Fibroblast of villous mesenchyme (primary cell): Measurements from ENCODE around the gene MAFG. TPM values are rescaled to one million over a fixed set of nuclear protein-coding genes. Genes with fewer than 3 reads are reported as not detected.

ENCODE experiments used
- DNase-seq: peaks from one replicate; pipeline ENCODE4 v3.0.0-alpha.2; 2010; ENCODE audit warnings: low read depth
- H3K4me3 ChIP-seq: 2 replicates; pipeline ENCODE4 v1.5.1; 2011; ENCODE audit warnings: low read depth, mild to moderate bottlenecking, low read length
- CTCF ChIP-seq: IDR thresholded peaks from 2 replicates; pipeline ENCODE4 v1.5.1; 2012; ENCODE audit warnings: low read depth, mild to moderate bottlenecking, low read length; ENCODE audit not compliant: insufficient read depth
- total RNA-seq: library from RNA; depleted of rRNA; stranded (reverse); fragments of >200 nt; gene quantifications from 2 replicates; pipeline ENCODE4 v1.2.3, GENCODE V29; 2012

The MAFG gene
- total RNA-seq, 1 donor = 23.3 TPM

GRCh38 chr17:81885454-81885853, 42.1 kb downstream of the MAFG start:
- no peak for DNase-seq
- no peak overlapping the region for H3K4me3 ChIP-seq
- no peak for TF ChIP-seq CTCF

- no peak for DNase-seq
- no peak for TF ChIP-seq CTCF
- no peak overlapping the region for H3K4me3 ChIP-seq
Measured at GRCh38 chr17:81884968-81885367, 42.6 kb downstream of the MAFG start.

GRCh38 chr17:81884520-81884919, 43.0 kb downstream of the MAFG start:
- no peak for DNase-seq
- no peak overlapping the region for H3K4me3 ChIP-seq
- no peak for TF ChIP-seq CTCF

GRCh38 chr17:81879121-81879520, 48.4 kb downstream of the MAFG start:
- no peak for TF ChIP-seq CTCF
- no peak overlapping the region for H3K4me3 ChIP-seq
- no peak for DNase-seq

GRCh38 chr17:81878294-81878693, 49.2 kb downstream of the MAFG start:
- DNase-seq = no peak
- TF ChIP-seq CTCF = no peak
- H3K4me3 ChIP-seq = no peak overlapping the region

- H3K4me3 ChIP-seq = no peak overlapping the region
- DNase-seq = no peak
- TF ChIP-seq CTCF = no peak
Measured at GRCh38 chr17:81877569-81877968, 50.0 kb downstream of the MAFG start.
